K562 (cell line): ENCODE measurements around the gene INO80E. TPM values are rescaled to one million over a fixed set of nuclear protein-coding genes. Genes with fewer than 3 reads are reported as not detected.
A peak's percentile ranks its signal among the peaks of the same experiment; 100 is the strongest.

Source experiments
- ATAC-seq: fragments of 200-7000 bp; cut with Tn5 transposase; 3 replicates; pipeline ENCODE4 v1.9.1; 2020; ENCODE audit warnings: moderate library complexity
- BruUV-seq: library from RNA; stranded (reverse); fragments of 400-500 nt; replicated peaks from 2 replicates; lab custom pipeline; 2021; lab: Mats Ljungman, UMichigan
- CTCF ChIA-PET: fragments of 300-600 bp; formaldehyde crosslinking; extraction: SDS; loops from one replicate; lab custom pipeline; 2021; ENCODE audit warnings: low intra/inter-chr PET ratio; lab: Yijun Ruan, JAX
- POLR2A ChIA-PET: fragments of 300-600, 350-650 bp; sonication (Branson Sonifier 250); formaldehyde crosslinking; extraction: SDS; loops from one replicate; lab custom pipeline; 2021; ENCODE audit warnings: antibody characterized with exemption, inconsistent platforms; lab: Yijun Ruan, JAX
- DNase-seq, 4 experiments: peaks; one replicate each; pipeline versions ENCODE4 v3.0.0 to v3.0.0-alpha.2; 2011 to 2018; ENCODE audit warnings: low spot score in 3 of 4, mixed read lengths in 3 of 4; ENCODE audit errors: extremely low read depth in 1 of 4
- FAIRE-seq: peaks from 2 replicates; lab custom pipeline; 2011; peaks lifted over from hg19 to GRCh38; lab: Jason Lieb, UNC
- H2AFZ ChIP-seq: 2 replicates; pipeline ENCODE4 v1.6.0; 2011; ENCODE audit warnings: low read depth, low read length, control low read depth, inconsistent platforms
- H3K27ac ChIP-seq: fragments of 200-600 bp; 3 replicates; pipeline ENCODE4 v1.8.0; 2011; ENCODE audit warnings: low read depth, mild to moderate bottlenecking, control low read depth, inconsistent platforms, low read length, moderate library complexity, mixed read lengths; ENCODE audit errors: extremely low read depth
- H3K27me3 ChIP-seq, 2 experiments: fragments of 300-600 bp in 1 of 2; 2 replicates in 1 of 2; 3 replicates in 1 of 2; pipeline versions ENCODE4 v1.6.0 to v1.8.0; 2011; ENCODE audit warnings: inconsistent platforms in 2 of 2, low read length in 2 of 2, mild to moderate bottlenecking in 1 of 2, mixed read lengths in 1 of 2, moderate library complexity in 1 of 2; ENCODE audit not compliant: control insufficient read depth in 2 of 2, insufficient read depth in 2 of 2
- H3K36me3 ChIP-seq: fragments of 300-600 bp; 3 replicates; pipeline ENCODE4 v1.8.0; 2011; ENCODE audit warnings: mild to moderate bottlenecking, low read length, inconsistent platforms; ENCODE audit not compliant: control insufficient read depth, insufficient read depth
- H3K4me1 ChIP-seq, 2 experiments: fragments of 200-600 bp in 1 of 2; replicated peaks in 1 of 2; 2 replicates in 1 of 2; 3 replicates in 1 of 2; pipeline versions ENCODE4 v1.5.1 to v1.8.0; 2011; ENCODE audit warnings: inconsistent platforms in 2 of 2, low read length in 2 of 2, mild to moderate bottlenecking in 1 of 2, mixed read lengths in 1 of 2, moderate library complexity in 1 of 2; ENCODE audit not compliant: control insufficient read depth in 2 of 2, insufficient read depth in 2 of 2
- H3K4me2 ChIP-seq: 2 replicates; pipeline ENCODE4 v1.6.1; 2011; ENCODE audit warnings: low read length, control low read depth, inconsistent platforms, mixed read lengths; ENCODE audit not compliant: insufficient read depth
- H3K4me3 ChIP-seq: fragments of 200-600 bp; sonication (generic), shearing (Covaris generic); 2 replicates; pipeline ENCODE4 v1.5.1; 2016; ENCODE audit warnings: control low read depth, inconsistent platforms
- H3K79me2 ChIP-seq: fragments of 200-600 bp; 3 replicates; pipeline ENCODE4 v1.8.0; 2011; ENCODE audit warnings: low read length, inconsistent platforms; ENCODE audit not compliant: control insufficient read depth, insufficient read depth
- H3K9ac ChIP-seq, 2 experiments: 2 replicates each; pipeline versions ENCODE4 v1.6.0 to v1.6.1; 2011; ENCODE audit warnings: low read depth in 2 of 2, low read length in 2 of 2, control low read depth in 1 of 2, inconsistent platforms in 1 of 2, mild to moderate bottlenecking in 1 of 2, mixed read lengths in 1 of 2; ENCODE audit not compliant: insufficient read depth in 1 of 2
- H3K9me1 ChIP-seq: one replicate; pipeline ENCODE4 v1.6.0; 2011; ENCODE audit warnings: inconsistent platforms, mild to moderate bottlenecking, low read length, moderate library complexity; ENCODE audit not compliant: control insufficient read depth, insufficient read depth
- H3K9me3 ChIP-seq: replicated peaks from 2 replicates; pipeline ENCODE4 v1.5.1; 2011; ENCODE audit warnings: low read depth, low read length, inconsistent platforms; ENCODE audit not compliant: control insufficient read depth, insufficient read depth
- H4K20me1 ChIP-seq: replicated peaks from 2 replicates; pipeline ENCODE4 v1.6.1; 2011; ENCODE audit warnings: low read length, inconsistent platforms, mixed read lengths; ENCODE audit not compliant: control insufficient read depth, insufficient read depth
- ETV6 ChIP-seq, 3 experiments: fragments of 150-350 bp in 1 of 3; sonication (generic) in 1 of 3; formaldehyde crosslinking in 1 of 3; IDR thresholded peaks; 2 replicates each; pipeline versions ENCODE4 v1.6.1 to v1.8.0; 2014 to 2022; ENCODE audit warnings: borderline replicate concordance in 2 of 3, low read depth in 2 of 3, antibody characterized with exemption in 1 of 3, low read length in 1 of 3, mild to moderate bottlenecking in 1 of 3, missing genetic modification reagents in 1 of 3
- FOXA1 ChIP-seq: fragments of 450-650 bp; IDR thresholded peaks from 2 replicates; pipeline ENCODE4 v1.6.1; 2016; ENCODE audit warnings: mild to moderate bottlenecking, borderline replicate concordance
- HSF4 ChIP-seq: fragments of 250-450 bp; sonication (Bioruptor Pico); IDR thresholded peaks from 2 replicates; pipeline ENCODE4 v2.1.2; 2022; ENCODE audit warnings: mild to moderate bottlenecking, moderate library complexity, borderline replicate concordance
- MAFK ChIP-seq: IDR thresholded peaks from 2 replicates; pipeline ENCODE4 v1.6.1; 2011; ENCODE audit warnings: low read length, improper control_type of control experiment
- MCM3 ChIP-seq: fragments of 450-650 bp; IDR thresholded peaks from 2 replicates; pipeline ENCODE4 v1.6.1; 2016
- MYC ChIP-seq, 2 experiments: fragments of 250-450 bp in 1 of 2; sonication (Bioruptor Pico) in 1 of 2; IDR thresholded peaks; 2 replicates each; pipeline versions ENCODE4 v1.5.1 to v1.6.1; 2012 to 2021; ENCODE audit warnings: low read depth in 2 of 2, borderline replicate concordance in 1 of 2, improper control_type of control experiment in 1 of 2, low read length in 1 of 2, mild to moderate bottlenecking in 1 of 2, moderate library complexity in 1 of 2
- PRPF4 ChIP-seq: fragments of 200-400 bp; formaldehyde crosslinking; IDR thresholded peaks from one replicate; pipeline ENCODE4 v1.6.1; 2017; ENCODE audit warnings: low read length, low read depth, mild to moderate bottlenecking; ENCODE audit not compliant: insufficient read depth, poor library complexity, severe bottlenecking
- SRSF9 ChIP-seq: fragments of 200-400 bp; formaldehyde crosslinking; IDR thresholded peaks from 2 replicates; pipeline ENCODE4 v1.6.1; 2017; ENCODE audit warnings: low read depth, low read length, borderline replicate concordance
- XRCC3 ChIP-seq: fragments of 450-650 bp; IDR thresholded peaks from 2 replicates; pipeline ENCODE4 v1.6.1; 2017; ENCODE audit warnings: mild to moderate bottlenecking, moderate library complexity
- ZBTB8A ChIP-seq: fragments of 450-650 bp; IDR thresholded peaks from 2 replicates; pipeline ENCODE4 v1.6.1; 2018; ENCODE audit warnings: mild to moderate bottlenecking, moderate library complexity; ENCODE audit not compliant: partially characterized antibody
- ZNF830 ChIP-seq: fragments of 250-450 bp; sonication (Bioruptor Pico); IDR thresholded peaks from 2 replicates; pipeline ENCODE4 v1.5.0; 2021; ENCODE audit warnings: mild to moderate bottlenecking
- WGBS: fragments of 100-300 bp; shearing (Covaris generic); methylation state at CpG from one replicate; pipeline ENCODE4 v1.1.6; 2016; ENCODE audit warnings: low coverage, mixed read lengths; ENCODE audit not compliant: insufficient coverage; ENCODE audit errors: missing lambda C conversion rate; 5-methylcytosine and 5-hydroxymethylcytosine counted together
- in situ Hi-C: fragments of 300-500 bp; cut with MboI; formaldehyde crosslinking; loops from 4 replicates; pipeline ENCODE4 v1.15.0; 2018; ENCODE audit warnings: inconsistent platforms, mixed read lengths
- intact Hi-C: fragments of 100-400 bp; cut with micrococcal nuclease; formaldehyde crosslinking; loops from 2 replicates; pipeline ENCODE4 v1.14.2; 2022
- polyA plus RNA-seq, 8 experiments: library from polyadenylated mRNA; depleted of rRNA in 4 of 8; stranded (reverse) in 5 of 8; unstranded in 3 of 8; fragments of >200 nt; fragmentation: Nextera tagmentation in 2 of 8; fragmentation: Illumina TruSeq in 1 of 8; extraction: Ambion mirVana in 2 of 8; extraction: Trizol in 1 of 8; gene quantifications; 2 replicates each; pipeline versions ENCODE4 v1.2.1 to v1.2.3, GENCODE V29; 2011 to 2014; ENCODE audit warnings: inconsistent platforms in 1 of 8, missing spikeins in 1 of 8
- total RNA-seq, 7 experiments: library from RNA; depleted of rRNA in 6 of 7; stranded (reverse); fragments of >200 nt in 6 of 7; fragmentation: Illumina TruSeq in 2 of 7; extraction: Trizol in 2 of 7; gene quantifications; 2 replicates each; pipeline versions ENCODE4 v1.2.1 to v1.2.3, GENCODE V29; 2011 to 2021; ENCODE audit warnings: low replicate concordance in 1 of 7
- TF ChIP-seq, protein P1 (sequence below): fragments of 250-450 bp; sonication (Bioruptor Pico); IDR thresholded peaks from 2 replicates; pipeline ENCODE4 v1.4.0; 2020; ENCODE audit warnings: mild to moderate bottlenecking, moderate library complexity
- TF ChIP-seq, protein P2 (sequence below): sonication (generic); formaldehyde crosslinking; IDR thresholded peaks from 2 replicates; pipeline ENCODE4 v1.8.1; 2023; ENCODE audit warnings: mild to moderate bottlenecking, missing genetic modification reagents
- TF ChIP-seq, protein P3 (sequence below): fragments of 250-450 bp; sonication (Bioruptor Pico); IDR thresholded peaks from 2 replicates; pipeline ENCODE4 v1.4.0; 2020

Gene INO80E
- total and polyA plus RNA-seq, 9 of the 15 experiments (the other 6 are each of a cell fraction or from before 2014, with no cell fraction given), result 0.31 to 102 (median 49.3) TPM

DNA sequence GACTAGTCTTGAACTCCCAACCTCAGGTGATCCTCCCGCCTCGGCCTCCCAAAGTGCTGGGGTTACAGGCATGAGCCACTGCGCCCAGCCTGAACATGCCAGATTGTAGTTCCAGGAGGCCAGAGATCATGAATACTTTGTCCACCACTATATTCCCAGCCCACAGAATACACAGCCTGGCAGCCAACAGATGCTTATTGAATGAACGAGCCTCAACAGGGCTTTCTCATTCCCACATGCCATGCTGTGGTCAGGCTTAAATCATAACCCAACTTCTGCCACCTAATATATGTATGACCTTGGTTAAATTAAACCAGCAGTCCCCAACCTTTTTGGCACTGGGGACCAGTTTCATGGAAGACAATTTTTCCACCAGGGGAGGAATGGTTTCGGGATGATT is 37.3 kb upstream of the INO80E start (continued):
- TF ChIP-seq HSF4 (CRISPR knock-in tag), result no peak
- TF ChIP-seq, protein P1, sequence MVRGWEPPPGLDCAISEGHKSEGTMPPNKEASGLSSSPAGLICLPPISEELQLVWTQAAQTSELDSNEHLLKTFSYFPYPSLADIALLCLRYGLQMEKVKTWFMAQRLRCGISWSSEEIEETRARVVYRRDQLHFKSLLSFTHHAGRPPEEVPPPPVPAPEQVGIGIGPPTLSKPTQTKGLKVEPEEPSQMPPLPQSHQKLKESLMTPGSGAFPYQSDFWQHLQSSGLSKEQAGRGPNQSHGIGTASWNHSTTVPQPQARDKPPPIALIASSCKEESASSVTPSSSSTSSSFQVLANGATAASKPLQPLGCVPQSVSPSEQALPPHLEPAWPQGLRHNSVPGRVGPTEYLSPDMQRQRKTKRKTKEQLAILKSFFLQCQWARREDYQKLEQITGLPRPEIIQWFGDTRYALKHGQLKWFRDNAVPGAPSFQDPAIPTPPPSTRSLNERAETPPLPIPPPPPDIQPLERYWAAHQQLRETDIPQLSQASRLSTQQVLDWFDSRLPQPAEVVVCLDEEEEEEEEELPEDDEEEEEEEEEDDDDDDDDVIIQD, result no peak
- no peak for TF ChIP-seq FOXA1
- no peak for TF ChIP-seq MYC (IDR thresholded peaks at IDR 0.05; ENCODE audit: low read depth, low read length)
- TF ChIP-seq MYC (CRISPR knock-in tag; IDR thresholded peaks at IDR 0.05; ENCODE audit: borderline replicate concordance, low read depth), result no peak
- TF ChIP-seq XRCC3, result no peak
- TF ChIP-seq ETV6 (IDR thresholded peaks at IDR 0.05; ENCODE audit: borderline replicate concordance in 1 of 2, low read depth in 2 of 2, low read length in 1 of 2), result no peak
- no peak for TF ChIP-seq ETV6 (CRISPR knock-in tag; IDR thresholded peaks at IDR 0.05; ENCODE audit: borderline replicate concordance)
- TF ChIP-seq SRSF9, result no peak
- no peak for TF ChIP-seq ZNF830 (CRISPR knock-in tag)
- TF ChIP-seq MAFK, result no peak

DNA sequence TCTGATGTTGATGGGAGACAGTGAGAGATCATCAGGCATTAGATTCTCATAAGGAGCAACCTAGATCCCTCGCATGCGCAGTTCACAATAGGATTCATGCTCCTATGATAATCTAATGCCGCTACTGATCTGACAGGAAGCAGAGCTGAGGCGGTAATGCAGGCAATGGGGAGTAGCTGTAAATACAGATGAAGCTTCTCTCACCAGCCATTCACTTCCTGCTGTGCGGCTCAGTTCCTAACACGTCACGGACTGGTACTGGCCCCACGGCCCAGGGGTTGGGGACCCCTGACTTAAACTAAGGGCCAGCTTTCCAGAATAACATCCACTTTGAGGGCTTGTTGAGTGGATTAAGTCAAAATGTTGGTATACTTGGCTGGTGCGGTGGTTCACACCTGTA is 36.7 kb upstream of the INO80E start:
- Histone ChIP-seq H3K4me2 (no peak overlapping the region), H2AFZ (no peak overlapping the region), H3K27me3 (no peaks in the 10 kb centered on the region), H3K36me3 (no peaks in the 10 kb centered on the region), H3K27ac (no peak overlapping the region), H3K9me1 (no peaks in the 10 kb centered on the region), H3K9ac (no peak overlapping the region), H3K4me1 (peaks cover 12 to 20% of the 10 kb centered on the region in 2 experiments; a peak in 4 of 5 replicates), H3K4me3 (no peak overlapping the region), H3K9me3 (no peaks in the 10 kb centered on the region; the same call in 1 of the 2 replicates), H4K20me1 (no peaks in the 10 kb centered on the region), H3K79me2 (peaks cover 7% of the 10 kb centered on the region; the same call in 2 of the 3 replicates)
- no peak for FAIRE-seq
- ChIA-PET CTCF (no interaction called here), POLR2A (no interaction called here)
- TF ChIP-seq, protein P2, sequence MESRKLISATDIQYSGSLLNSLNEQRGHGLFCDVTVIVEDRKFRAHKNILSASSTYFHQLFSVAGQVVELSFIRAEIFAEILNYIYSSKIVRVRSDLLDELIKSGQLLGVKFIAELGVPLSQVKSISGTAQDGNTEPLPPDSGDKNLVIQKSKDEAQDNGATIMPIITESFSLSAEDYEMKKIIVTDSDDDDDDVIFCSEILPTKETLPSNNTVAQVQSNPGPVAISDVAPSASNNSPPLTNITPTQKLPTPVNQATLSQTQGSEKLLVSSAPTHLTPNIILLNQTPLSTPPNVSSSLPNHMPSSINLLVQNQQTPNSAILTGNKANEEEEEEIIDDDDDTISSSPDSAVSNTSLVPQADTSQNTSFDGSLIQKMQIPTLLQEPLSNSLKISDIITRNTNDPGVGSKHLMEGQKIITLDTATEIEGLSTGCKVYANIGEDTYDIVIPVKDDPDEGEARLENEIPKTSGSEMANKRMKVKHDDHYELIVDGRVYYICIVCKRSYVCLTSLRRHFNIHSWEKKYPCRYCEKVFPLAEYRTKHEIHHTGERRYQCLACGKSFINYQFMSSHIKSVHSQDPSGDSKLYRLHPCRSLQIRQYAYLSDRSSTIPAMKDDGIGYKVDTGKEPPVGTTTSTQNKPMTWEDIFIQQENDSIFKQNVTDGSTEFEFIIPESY (CRISPR knock-in tag), result 0 out of 2 replicates have a peak, but pooled peaks have one; percentile 41
- TF ChIP-seq ZBTB8A (no peak), MCM3 (no peak), PRPF4 (no peak)
- TF ChIP-seq, protein P3, sequence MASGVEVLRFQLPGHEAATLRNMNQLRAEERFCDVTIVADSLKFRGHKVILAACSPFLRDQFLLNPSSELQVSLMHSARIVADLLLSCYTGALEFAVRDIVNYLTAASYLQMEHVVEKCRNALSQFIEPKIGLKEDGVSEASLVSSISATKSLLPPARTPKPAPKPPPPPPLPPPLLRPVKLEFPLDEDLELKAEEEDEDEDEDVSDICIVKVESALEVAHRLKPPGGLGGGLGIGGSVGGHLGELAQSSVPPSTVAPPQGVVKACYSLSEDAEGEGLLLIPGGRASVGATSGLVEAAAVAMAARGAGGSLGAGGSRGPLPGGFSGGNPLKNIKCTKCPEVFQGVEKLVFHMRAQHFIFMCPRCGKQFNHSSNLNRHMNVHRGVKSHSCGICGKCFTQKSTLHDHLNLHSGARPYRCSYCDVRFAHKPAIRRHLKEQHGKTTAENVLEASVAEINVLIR, result no peak
- in situ Hi-C loops (no loop called here), intact Hi-C loops (no loop called here)
- no peak for DNase-seq
- no peak for ATAC-seq
- 72% methylated on average over 9 of the region's 9 CpGs for WGBS
- BruUV-seq, result no TSS peak
